Cardiac septum (tissue), 1 donor: Measurements from ENCODE around the gene NAT9. TPM values are rescaled to one million over a fixed set of nuclear protein-coding genes. Genes with fewer than 3 reads are reported as not detected.

ENCODE experiments used
- DNase-seq: peaks from one replicate; pipeline ENCODE4 v3.0.0-alpha.2; 2020; ENCODE audit warnings: low spot score
- intact Hi-C: fragments of 100-400 bp; cut with DNase I; formaldehyde crosslinking; loops from one replicate; pipeline ENCODE4 v1.14.0; 2022
- total RNA-seq: library from RNA; stranded (reverse); fragmentation: NEBNext Ultra II Directional; extraction: Animal tissue kit (Norgen Biotek cat#: 25700); gene quantifications from one replicate; pipeline ENCODE4 v1.2.1, GENCODE V29; 2021
- donor health status: DM: no; HTN: no; CAD: no.

Gene NAT9
- total RNA-seq, 1 donor from 2014 or later, result 27.6 TPM

GRCh38 chr17:74785096-74785980, 9.2 kb upstream of the NAT9 start:
- intact Hi-C loops, result no loop called here
- peak; percentile 49 for DNase-seq

- no peak for DNase-seq
- intact Hi-C loops, result loop anchor here (5.0 kb wide), 1 partner anchor 37 kb away; the partner anchor contains the start of gene NHERF1
Measured at GRCh38 chr17:74784125-74784810, 8.1 kb upstream of the NAT9 start.

DNA sequence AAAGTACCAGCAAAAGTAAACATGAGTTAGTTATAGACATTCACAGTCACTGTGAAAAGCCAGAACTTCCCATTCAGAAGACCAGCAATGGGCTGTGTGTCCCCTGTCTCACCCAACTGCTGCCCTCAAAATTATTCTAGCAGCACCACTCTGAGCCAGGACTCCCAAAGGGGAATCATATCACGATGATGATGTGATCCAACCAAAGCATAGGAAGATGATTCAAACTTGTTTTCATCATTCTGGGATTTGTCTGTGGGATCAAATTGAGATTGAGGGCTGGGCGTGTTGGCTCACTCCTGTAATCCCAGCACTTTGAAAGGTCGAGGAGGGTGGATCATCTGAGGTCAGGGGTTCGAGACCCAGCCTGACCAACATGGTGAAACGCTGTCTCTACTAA, 6.4 kb upstream of the NAT9 start:
- DNase-seq, result no peak
- intact Hi-C loops, result loop anchor here (5.0 kb wide), 1 partner anchor 35 kb away; the partner anchor contains the start of gene NHERF1

DNA sequence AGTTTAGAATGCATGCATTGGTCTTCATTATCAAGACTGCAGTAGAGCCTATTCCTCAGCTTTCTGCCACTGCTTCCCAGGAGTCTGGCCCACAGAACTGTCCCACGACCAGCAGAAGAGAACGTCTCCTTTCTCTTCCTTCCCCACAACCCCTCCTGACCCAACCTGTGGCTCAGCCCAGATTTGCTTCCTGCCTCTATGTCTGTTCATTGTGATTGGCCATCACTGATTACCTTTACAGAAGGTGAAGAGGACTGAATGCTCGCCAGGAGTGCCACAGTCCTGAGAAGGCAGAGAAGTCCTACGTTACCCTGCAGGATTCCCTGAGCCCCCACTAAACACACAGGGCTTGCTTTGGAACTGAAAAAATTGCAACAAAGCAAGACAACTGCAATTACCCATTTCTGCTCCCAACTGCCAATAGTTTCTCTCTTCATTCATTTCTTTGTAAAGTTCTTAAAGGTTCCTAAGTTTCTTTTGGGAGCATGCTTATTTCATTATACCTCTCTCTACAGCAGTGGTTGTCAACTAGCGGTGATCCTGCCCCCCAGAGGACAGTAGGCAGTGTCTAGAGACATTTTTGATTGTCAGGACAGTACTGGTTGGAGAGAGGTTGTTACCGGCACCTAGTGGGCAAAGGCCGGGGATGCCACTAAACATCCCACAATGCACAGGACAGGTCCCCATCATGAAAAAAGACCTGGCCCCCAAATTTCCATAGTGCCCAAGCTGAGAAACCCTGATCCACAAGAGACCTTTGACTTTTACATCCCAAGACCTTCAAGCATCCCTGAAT, 4.5 kb upstream of the NAT9 start:
- no peak for DNase-seq
- intact Hi-C loops, result loop anchor here (5.0 kb wide), 1 partner anchor 33 kb away; the partner anchor contains the start of gene NHERF1

DNA sequence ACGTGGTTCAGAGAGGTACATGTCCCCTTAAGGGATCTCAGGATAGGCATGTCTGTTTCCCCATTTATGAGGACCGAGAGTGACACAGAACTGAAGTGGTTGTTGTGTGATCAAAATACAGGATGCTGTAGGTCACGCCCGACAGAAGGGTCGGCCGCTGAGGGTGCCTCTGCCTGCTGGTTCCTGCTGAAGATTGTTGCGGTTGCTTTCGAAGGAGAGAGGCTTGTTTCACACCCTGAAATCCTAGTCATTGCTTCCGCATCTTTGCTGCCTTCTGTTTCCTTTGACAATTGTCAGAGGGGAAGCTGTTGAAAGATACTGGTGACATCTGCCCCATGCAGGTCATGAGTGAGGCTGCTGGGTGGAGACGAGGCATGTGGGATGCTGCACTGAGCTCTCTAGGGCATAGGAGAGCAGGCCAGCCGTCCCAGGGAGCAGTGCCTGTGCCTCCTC, 3.8 kb upstream of the NAT9 start:
- intact Hi-C loops, result loop anchor here (5.0 kb wide), 1 partner anchor 33 kb away; the partner anchor contains the start of gene NHERF1

DNA sequence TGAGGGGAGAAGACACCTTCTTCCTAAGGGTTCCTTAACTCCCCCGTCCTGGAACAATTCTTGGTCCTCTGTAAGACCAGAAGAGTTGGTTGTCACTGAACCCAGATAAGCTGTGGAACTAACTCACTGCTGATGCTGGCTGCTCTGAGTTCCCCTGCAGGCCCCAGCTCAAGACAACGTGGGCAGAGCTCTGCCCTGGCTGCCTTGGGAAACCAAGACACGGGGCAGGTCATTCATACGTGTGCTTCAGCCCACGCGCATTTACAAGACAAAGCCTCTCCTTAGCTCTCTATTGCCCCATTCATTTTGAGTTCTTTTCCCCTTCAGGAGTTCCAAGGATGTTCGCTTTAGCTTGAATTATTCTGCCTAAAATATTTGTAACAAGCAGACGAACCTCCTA, 3.4 kb upstream of the NAT9 start:
- intact Hi-C loops, result no loop called here
- no peak for DNase-seq

More for the DNA sequence above, 3.8 kb upstream of the NAT9 start:
- DNase-seq, result peak; percentile 80

GRCh38 chr17:74778960-74779359, 2.8 kb upstream of the NAT9 start:
- no peak for DNase-seq
- intact Hi-C loops, result no loop called here

DNA sequence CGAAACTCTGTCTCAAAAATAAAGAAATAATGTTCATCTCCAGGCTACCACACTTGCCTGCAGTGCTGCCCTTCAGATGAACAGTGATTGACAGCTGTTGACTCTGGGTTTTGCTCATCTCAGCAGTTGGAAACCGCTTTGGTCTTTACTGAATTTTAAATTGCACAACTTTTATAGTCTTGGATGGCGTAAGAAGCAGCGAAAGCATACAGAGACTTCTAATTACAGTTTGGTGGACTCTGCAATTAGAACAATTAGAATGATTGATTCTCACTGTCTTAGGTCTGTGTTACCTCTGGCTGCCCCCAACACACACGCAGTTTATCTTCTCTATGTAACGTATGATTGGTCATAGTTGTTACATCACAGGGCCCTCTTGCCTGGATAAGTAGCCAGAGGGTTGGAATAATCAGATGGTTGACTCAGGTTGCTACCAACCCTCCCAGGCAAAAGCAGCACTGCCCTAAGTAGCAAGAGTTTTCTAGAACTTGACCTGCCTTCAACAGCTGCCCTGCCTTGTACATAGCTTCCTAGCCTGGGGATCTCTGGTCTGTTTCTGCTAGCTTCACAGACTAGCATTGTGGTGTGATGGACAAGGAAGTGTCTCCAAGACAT, 1.9 kb upstream of the NAT9 start:
- intact Hi-C loops, result no loop called here

GRCh38 chr17:74776990-74777389, 845 bp upstream of the NAT9 start:
- intact Hi-C loops, result no loop called here
- DNase-seq, result peak; percentile 44

More for the DNA sequence above, 1.9 kb upstream of the NAT9 start:
- no peak for DNase-seq

- intact Hi-C loops, result no loop called here
Measured at GRCh38 chr17:74775409-74776043, 619 bp downstream of the NAT9 start.

GRCh38 chr17:74773871-74774286, 2.3 kb downstream of the NAT9 start:
- intact Hi-C loops, result no loop called here
- DNase-seq, result no peak

More at GRCh38 chr17:74775409-74776043, 619 bp downstream of the NAT9 start:
- DNase-seq, result no peak

DNA sequence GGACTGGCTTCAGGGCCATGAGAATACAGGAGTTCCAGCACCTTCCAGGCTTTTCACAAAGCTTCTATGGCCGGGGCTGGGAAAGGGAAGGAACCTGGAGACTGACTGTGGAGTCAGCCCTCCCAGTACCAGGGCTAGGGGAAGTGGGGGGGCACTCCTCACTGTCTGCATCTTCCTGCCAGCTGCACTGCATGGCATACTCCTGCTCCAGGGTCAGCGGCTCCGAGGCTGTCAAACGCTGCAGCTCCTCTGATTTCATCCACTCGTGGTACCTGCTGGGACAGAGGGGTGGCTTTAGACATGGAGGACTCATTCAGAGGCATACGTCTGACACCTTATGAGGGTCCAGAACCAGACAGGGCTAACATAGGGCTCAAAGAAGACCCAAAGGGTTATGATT, 2.7 kb downstream of the NAT9 start:
- intact Hi-C loops, result no loop called here
- peak; percentile 51 for DNase-seq

- intact Hi-C loops, result no loop called here
- no peak for DNase-seq
Measured at GRCh38 chr17:74772053-74772452, 4.1 kb downstream of the NAT9 start.

GRCh38 chr17:74771319-74771914, 4.7 kb downstream of the NAT9 start:
- peak; percentile 47 for DNase-seq
- intact Hi-C loops, result no loop called here

GRCh38 chr17:74770498-74771318, 5.4 kb downstream of the NAT9 start:
- DNase-seq, result peak; percentile 87
- intact Hi-C loops, result loop anchor here (1.0 kb wide), 1 partner anchor 26 kb away; no protein-coding TSS in a partner anchor

GRCh38 chr17:74769856-74770497, 6.2 kb downstream of the NAT9 start:
- intact Hi-C loops, result loop anchor here (1.0 kb wide), 1 partner anchor 26 kb away; no protein-coding TSS in a partner anchor
- peak; percentile 49 for DNase-seq
